C4-2B (cell line): ENCODE data around the gene PRKAG2.

Source experiments
- H3K27ac ChIP-seq: fragments of 450-650 bp; 2 replicates; pipeline ENCODE4 v1.5.1; 2017
- CTCF ChIP-seq: fragments of 450-650 bp; conservative IDR thresholded peaks from 2 replicates; pipeline ENCODE4 v1.5.1; 2017; ENCODE audit warnings: mild to moderate bottlenecking
- ZFX ChIP-seq: fragments of 450-650 bp; IDR thresholded peaks from 2 replicates; pipeline ENCODE4 v1.6.1; 2017

PRKAG2 gene

DNA sequence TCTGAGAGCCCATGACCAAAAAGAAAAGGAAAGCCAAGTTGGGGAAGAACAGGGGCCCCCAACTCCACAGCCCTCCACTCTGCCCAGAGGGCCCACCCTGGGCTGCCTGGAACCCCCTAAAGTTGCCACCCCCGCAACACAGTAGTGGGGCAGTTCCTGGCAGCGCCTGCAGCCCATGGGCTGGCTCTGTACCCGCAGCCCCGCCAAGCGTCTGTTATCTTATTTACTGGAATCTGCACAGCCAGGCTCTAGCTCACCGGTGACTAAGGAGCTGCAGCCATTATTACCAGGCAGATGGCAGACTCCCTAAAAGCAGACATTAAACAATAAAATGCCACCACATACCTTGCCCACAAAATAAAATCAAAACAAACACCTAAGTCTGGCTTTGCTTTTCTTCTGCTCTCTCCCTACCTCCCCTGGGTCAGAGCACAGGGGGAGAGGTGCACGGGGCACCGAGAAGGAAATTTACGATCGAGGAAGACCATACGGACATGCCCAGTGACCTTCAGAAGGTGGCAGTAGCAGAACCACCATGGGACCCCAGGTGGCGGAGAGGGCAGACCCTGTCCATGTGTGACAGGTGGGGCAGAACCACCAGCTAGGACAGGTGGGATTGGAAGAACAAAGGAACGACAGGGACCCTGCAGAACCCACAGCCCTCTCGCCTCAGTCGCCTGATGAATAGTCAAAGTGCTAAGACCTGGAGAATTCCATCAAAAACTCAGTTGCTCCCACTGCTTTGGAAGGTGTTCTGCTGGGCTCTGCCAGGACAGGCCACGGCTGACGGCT is 66.3 kb downstream of the PRKAG2 start:
- TF ChIP-seq ZFX (no peak), CTCF (no peak)
- H3K27ac ChIP-seq = no peak overlapping the region

DNA sequence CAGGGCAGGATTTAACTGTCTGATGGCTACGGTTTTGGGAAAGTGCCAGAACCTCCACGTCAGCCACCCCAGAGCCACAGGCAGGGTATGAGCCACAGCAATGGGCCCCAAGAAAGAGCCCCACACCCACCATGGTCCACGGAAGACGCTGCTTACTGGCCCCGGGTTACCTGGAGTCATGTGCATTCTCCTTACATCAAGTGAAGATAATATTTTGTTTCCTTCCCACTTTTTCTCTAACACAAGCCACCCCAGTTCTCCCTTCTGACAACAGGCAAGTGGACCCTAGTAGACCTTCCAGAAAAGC is 67.1 kb downstream of the PRKAG2 start:
- H3K27ac ChIP-seq = no peak overlapping the region
- no peak for TF ChIP-seq CTCF
- TF ChIP-seq ZFX = no peak

DNA sequence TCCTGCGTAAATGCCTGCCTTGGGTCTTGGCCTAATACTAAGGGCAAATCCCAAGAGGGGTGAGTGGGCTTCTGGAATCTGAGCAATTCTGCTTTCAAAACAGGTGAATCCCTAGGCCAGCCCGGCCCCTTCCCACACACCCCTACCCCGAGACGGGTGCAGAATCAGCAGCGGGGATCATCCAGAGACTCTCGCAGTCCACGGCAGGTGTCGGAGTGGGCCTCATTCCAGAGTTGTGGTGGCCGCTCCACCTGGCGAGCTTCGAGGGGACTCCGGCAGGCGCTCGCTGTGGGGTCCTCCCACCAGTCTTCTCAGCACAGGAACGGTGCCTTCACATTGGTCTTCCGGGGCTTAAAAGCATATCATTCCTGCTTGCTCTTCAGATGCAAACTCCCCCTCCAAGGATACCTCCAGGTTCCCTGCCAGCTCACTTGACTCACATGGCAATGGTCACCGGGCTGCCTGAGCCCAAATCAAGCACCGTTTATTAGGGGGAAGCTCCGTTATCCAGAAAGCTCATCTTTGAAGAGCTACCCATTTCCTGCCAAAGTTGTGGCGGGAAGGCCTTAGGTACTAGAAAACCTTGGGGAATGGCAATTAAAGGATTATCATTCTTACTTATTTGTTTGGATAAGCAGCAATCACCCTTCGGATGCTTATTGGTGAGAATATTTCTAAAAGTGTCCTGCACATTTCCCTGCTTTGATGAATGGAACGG is 67.6 kb downstream of the PRKAG2 start:
- no peak overlapping the region for H3K27ac ChIP-seq
- no peak for TF ChIP-seq ZFX

DNA sequence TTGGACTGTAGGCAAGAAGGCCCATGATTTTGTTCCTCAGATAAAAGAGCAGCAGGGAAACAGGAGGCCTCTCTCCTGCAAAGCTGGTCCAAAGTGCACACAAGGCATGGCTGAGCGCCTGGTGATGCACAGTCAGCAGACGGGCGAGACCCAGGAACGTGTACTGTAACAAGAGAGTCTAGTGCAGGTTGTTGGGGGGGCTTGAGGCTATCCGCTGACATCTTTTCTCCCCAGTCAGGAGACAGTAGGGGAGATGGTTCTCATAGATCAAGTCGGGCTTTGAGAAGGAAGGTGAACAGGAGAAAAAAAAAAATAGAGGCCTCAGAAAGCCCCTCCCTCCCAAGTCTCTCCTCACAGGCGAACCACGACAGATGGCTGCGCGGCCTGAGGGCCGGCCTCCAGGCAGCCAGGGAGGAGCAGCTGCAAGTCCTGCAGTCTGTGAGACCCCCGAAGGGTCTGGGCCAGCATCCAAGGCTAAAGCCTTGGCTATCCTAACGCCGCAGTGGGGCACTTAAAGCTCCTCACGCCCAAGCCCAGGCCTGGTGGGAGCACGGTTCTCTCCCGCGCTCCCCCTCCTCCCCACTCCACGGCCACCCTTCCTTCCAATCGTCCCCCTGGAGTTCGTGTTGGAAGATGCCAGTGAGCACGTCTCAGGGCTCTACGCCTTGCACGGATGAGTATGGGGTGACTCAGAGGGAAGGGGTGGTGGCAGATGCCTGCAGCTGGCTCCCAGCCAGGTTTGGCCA is 68.3 kb downstream of the PRKAG2 start:
- no peak overlapping the region for H3K27ac ChIP-seq
- TF ChIP-seq ZFX (no peak), CTCF (no peak)

GRCh38 chr7:151807846-151808245 is 69.1 kb downstream of the PRKAG2 start:
- TF ChIP-seq ZFX (no peak), CTCF (no peak)
- H3K27ac ChIP-seq = no peak overlapping the region

- no peak for TF ChIP-seq ZFX
- no peak for TF ChIP-seq CTCF
- H3K27ac ChIP-seq = no peak overlapping the region
Measured at GRCh38 chr7:151806952-151807775, 69.8 kb downstream of the PRKAG2 start.

DNA sequence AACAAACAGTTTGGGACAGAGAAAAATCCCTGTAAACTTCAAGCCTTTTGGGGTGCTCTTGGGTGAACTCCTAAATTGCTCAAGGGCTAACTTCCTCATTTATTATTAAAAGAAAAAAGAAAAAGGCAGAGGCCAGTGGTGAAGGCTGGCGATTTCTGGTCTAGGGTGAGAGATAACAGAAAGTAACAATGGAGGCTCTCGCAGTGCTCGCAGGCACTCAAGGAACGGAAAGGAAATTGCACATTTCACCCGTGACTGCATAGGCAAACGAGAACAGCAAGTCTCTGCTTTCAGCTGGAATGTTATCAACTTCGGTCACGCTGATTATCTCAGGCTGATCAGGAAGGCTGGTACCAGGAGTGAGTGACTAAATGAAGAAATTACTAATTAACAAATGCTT is 70.7 kb downstream of the PRKAG2 start:
- TF ChIP-seq CTCF = no peak
- TF ChIP-seq ZFX = no peak
- no peak overlapping the region for H3K27ac ChIP-seq
